GM19193 (cell line): ENCODE measurements around the gene ZNF185.

Experiments
- POLR2A ChIP-seq: IDR thresholded peaks from 4 replicates; pipeline ENCODE4 v1.6.1; 2011; ENCODE audit not compliant: insufficient read depth, insufficient read length; ENCODE audit errors: extremely low read depth

ZNF185 gene

GRCh38 chrX:152897222-152898131 lies at the start of gene ZNF185:
Gene ZNF185 (plus strand): TSS chrX:152898067. CDS start chrX:152914490, 16,423 bp downstream.
- no peak for TF ChIP-seq POLR2A

GRCh38 chrX:152850465-152850864 lies 47.4 kb upstream of the ZNF185 start:
- no peak for TF ChIP-seq POLR2A

GRCh38 chrX:152853986-152854385 lies 43.9 kb upstream of the ZNF185 start:
- no peak for TF ChIP-seq POLR2A

GRCh38 chrX:152861116-152861515 lies 36.8 kb upstream of the ZNF185 start:
- TF ChIP-seq POLR2A = no peak

GRCh38 chrX:152861826-152862225 lies 36.0 kb upstream of the ZNF185 start:
- no peak for TF ChIP-seq POLR2A

- no peak for TF ChIP-seq POLR2A
Measured at GRCh38 chrX:152865232-152865920, 32.5 kb upstream of the ZNF185 start.

- TF ChIP-seq POLR2A = no peak
Measured at GRCh38 chrX:152866386-152866785, 31.5 kb upstream of the ZNF185 start.

- no peak for TF ChIP-seq POLR2A
Measured at GRCh38 chrX:152869972-152870371, 27.9 kb upstream of the ZNF185 start.

- TF ChIP-seq POLR2A = no peak
Measured at GRCh38 chrX:152871260-152871659, 26.6 kb upstream of the ZNF185 start.

- no peak for TF ChIP-seq POLR2A
Measured at GRCh38 chrX:152872522-152872921, 25.3 kb upstream of the ZNF185 start.

- no peak for TF ChIP-seq POLR2A
Measured at GRCh38 chrX:152873361-152873760, 24.5 kb upstream of the ZNF185 start.

- no peak for TF ChIP-seq POLR2A
Measured at GRCh38 chrX:152876931-152877840, 20.7 kb upstream of the ZNF185 start.

GRCh38 chrX:152878976-152879755 lies 18.7 kb upstream of the ZNF185 start:
- no peak for TF ChIP-seq POLR2A

GRCh38 chrX:152881289-152881688 lies 16.6 kb upstream of the ZNF185 start:
- TF ChIP-seq POLR2A = no peak
